NCI-H2196 treated with DMSO at 0.1 percent for 48 hours (cell line): ENCODE results near the gene SAMD4B.
A peak's percentile ranks its signal among the peaks of the same experiment; 100 is the strongest.
"Not testable (repeated sequence)": the region's sequence is repeated elsewhere in the genome, so short reads cannot be mapped to it uniquely, and the experiment has no call there.

Experiments used
- DNase-seq: peaks from one replicate; lab custom pipeline; 2025; ENCODE audit not compliant: unreplicated experiment; lab: John Stamatoyannopoulos, UW

The SAMD4B gene

GRCh38 chr19:39341719-39342604 lies at the start of gene SAMD4B:
Gene SAMD4B (plus strand): TSS chr19:39342421. CDS start chr19:39356894, 14,473 bp downstream.
- DNase-seq, result peak; percentile 99

DNA sequence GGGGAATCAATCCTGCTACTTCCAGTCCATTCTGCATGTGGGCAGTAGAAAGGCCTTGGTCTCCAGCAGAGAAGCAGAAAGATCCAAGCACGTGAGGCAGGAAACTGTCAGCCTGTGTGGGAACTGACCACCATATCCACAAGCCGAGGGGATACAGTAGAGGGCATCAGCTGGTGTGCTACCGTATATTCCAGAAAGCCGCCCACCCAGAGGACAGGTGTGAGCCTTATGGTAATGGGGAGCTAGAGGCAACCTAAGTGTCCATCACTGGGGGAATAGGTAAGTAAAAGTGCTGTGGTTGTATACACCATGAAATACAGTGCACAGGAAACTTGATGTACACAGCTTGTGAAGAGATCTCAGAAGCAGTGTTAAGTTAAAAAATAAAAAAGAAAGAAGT lies 48.8 kb upstream of the SAMD4B start:
- DNase-seq, result no peak

GRCh38 chr19:39296055-39296645 lies 46.1 kb upstream of the SAMD4B start, which contains the start of gene IFNL1:
Gene IFNL1 (plus strand): TSS chr19:39296407. CDS start chr19:39296422, 15 bp downstream.
- DNase-seq, result no peak

DNA sequence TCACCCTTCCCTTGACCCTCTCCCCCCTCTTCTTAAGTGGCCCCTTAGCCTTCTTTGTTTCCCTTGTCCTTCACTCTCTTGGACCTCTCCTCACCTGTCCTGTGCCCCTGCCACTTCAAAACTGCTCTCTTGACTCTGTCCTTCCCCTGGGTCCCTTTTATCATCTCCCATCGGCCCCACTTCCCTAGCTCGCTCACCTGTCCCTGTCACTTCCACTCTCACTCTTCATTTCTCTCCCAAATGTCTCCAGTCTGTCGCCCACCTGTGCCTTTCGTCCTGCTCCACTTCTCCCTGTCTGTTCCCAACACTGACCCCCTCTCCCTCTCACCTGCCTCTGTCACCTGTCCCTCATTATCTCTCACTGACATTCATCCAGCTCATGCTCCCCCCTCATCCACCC lies 45.3 kb upstream of the SAMD4B start:
- DNase-seq, result no peak

- no peak for DNase-seq
Measured at GRCh38 chr19:39297931-39298634, 44.1 kb upstream of the SAMD4B start.

DNA sequence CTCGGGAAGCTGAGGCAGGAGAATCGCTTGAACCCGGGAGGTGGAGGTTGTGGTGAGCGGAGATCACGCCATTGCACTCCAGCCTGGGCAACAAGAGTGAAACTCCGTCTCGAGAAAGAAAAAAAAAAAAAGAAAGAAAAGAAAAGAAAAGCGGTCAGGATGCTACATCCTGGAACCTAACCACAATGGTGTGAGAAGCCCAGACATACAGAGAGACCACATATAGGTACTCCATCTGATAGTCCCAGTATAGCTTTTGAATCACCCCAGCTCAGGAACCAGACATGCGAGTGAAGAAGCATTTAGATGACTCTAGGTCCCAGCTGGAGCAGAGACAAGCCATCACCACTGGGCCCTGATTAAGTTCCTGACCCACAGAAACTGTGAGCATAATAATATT lies 42.8 kb upstream of the SAMD4B start:
- DNase-seq, result no peak

GRCh38 chr19:39299832-39300231 lies 42.4 kb upstream of the SAMD4B start:
- DNase-seq, result no peak

DNA sequence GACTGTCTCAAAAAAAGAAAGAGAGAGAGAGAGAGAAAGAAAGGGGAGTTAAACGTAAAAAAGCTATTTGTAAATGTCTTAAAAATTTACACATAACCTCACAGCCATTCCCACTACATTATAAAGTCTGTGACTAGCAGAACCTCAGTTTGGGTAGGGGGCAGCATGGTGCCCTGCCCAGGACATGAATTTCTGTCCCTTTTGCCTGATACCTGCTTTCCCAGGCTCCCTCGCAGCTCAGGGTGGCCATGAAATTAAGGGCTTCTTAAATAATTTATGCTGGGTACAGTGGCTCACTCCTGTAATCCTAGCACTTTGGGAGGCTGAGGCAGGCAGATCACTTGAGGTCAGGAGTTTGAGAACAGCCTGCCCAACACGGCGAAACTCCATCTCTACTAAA lies 41.2 kb upstream of the SAMD4B start:
- DNase-seq, result no peak

GRCh38 chr19:39301562-39301961 lies 40.7 kb upstream of the SAMD4B start:
- no peak for DNase-seq

- no peak for DNase-seq
Measured at GRCh38 chr19:39303373-39304184, 38.6 kb upstream of the SAMD4B start.

GRCh38 chr19:39304185-39304513 lies 38.1 kb upstream of the SAMD4B start:
- DNase-seq, result no peak

DNA sequence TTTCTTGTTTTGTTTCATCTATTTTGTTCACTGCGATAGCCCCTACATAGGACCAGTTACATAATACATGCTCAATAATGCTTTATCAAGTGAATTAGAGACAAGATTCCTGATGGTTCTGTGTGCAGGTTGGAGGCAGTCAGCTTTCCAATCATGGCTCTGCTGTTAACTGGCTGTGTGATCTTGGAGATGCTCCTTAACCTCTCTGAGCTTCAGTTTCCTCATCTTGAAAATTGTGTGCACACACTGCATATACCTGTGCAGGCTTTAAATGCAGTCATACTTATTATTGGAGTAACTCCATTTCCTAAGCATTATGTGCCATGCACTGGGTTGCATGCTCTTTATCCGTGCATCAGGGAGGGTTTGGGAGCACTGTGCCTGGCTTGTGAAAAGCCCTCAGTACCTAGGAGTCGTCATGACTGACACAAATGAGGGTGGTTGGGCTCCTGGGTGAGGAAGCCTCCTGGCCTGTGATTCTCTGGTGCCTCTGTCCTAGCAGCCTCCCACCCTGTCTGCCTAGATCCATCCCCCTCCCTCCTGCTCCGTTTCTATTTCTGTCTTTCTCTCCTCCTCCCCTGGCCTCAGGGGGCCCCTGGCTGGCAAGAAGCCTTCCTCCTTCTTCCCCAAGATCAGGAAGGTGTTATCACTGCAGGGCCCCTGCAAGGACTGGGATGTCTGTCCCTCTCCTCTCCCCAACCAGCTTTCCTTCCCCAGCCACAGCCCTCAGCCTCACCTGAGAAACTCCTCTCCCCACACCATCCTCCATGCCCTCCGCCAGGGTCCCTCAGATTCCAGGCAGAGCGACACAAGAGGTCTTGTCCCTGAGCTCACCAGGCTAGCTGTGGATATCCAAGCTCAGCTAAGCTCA lies 37.3 kb upstream of the SAMD4B start:
- no peak for DNase-seq

GRCh38 chr19:39306075-39306474 lies 36.1 kb upstream of the SAMD4B start:
- no peak for DNase-seq

DNA sequence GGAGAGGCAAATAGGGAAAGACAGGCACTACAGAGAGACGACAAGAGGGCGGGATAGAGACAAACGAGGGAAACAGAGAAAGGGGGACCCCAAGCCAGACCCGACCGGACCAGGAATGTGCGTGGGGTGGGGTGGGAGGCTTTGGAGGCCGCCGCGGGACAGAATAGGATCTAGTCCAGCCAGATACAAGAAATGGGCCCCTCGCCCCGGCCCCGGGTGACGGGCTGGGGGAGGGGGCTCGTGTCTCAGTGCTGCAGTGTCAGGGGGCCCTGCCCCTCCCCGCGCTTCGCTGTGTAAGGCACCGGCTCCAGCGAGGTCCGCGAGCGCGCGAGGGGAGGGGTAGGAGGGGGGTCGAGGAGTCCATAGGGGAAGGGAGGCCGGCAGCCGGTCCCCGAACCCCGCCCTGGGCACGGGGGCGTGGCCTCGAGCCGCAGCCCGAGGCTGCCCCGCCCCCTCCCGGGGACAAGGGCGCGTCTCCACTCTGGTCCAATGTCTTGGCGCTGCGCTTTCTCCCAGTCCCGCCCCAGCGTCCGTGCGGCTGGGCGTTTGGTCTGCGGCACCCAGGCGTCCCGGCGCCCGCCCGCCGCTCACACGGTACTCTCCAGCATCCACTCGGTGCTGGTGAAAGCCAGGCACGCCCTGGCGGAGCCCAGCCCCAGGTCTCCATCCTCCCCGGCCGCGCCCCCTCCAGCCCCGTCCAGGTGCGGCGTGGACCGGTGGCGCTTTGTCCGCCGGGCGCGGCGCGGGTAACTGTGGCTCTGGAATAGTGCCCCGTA lies 35.0 kb upstream of the SAMD4B start:
- DNase-seq, result peak; percentile 83

- DNase-seq, result no peak
Measured at GRCh38 chr19:39307822-39308530, 34.2 kb upstream of the SAMD4B start.

DNA sequence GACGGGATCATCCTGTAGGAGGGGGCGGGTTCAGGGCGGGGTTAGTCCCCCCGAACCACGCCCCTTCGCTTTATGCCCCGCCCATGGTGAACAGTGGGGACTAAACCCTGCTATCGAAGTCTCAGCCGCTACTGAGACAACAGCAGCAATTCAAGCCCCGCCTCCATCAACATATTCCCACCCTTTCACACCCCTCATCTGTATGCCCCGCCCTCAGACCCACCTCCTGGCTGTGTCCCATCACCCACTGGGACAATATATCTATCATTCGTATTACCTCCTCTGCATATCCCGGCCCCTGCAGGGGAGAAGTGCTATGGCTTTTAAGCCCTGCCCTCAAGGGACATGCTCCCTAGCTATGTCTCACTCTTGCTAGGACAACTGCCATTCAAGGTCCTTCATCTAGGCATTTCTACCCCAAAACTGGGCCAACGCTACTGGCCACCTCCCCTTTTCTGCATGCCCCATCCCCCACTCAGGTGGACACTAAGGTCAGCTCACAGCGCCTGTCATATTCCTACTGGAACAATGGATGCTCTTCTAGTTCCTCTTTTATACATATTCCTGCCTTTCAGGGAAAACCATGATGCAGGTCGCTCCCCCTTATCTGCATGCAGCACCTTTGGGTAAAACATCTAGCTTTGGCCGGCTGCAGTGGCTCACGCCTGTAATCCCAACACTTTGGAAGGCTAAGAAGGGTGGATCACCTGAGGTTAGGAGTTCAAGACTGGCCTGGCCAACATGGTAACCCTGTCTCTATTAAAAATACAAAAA lies 33.5 kb upstream of the SAMD4B start:
- peak; percentile 44 for DNase-seq

GRCh38 chr19:39309305-39309670 lies 32.9 kb upstream of the SAMD4B start:
- not testable (repeated sequence) for DNase-seq
